Nephron progenitor cell (in vitro differentiated cells): ENCODE measurements around the gene SORL1-AS1.

Experiments used
- DNase-seq: peaks from one replicate; pipeline ENCODE4 v3.0.0; 2021
- H3K27ac Mint-ChIP-seq: 2 replicates; pipeline ENCODE4 v1.8.0; 2021; ENCODE audit warnings: mild to moderate bottlenecking, moderate library complexity, mixed read lengths
- H3K27me3 Mint-ChIP-seq: 2 replicates; pipeline ENCODE4 v1.8.0; 2021; ENCODE audit warnings: mild to moderate bottlenecking, low read depth, mixed read lengths; ENCODE audit not compliant: poor library complexity
- H3K36me3 Mint-ChIP-seq: 2 replicates; pipeline ENCODE4 v1.8.0; 2021; ENCODE audit warnings: low read depth, mixed read lengths
- H3K4me1 Mint-ChIP-seq: 2 replicates; pipeline ENCODE4 v1.8.0; 2021; ENCODE audit warnings: mixed read lengths
- H3K4me3 Mint-ChIP-seq: 2 replicates; pipeline ENCODE4 v1.8.0; 2021; ENCODE audit warnings: mild to moderate bottlenecking, moderate library complexity, mixed read lengths
- H3K9me3 Mint-ChIP-seq: 2 replicates; pipeline ENCODE4 v1.8.0; 2021; ENCODE audit warnings: mild to moderate bottlenecking, moderate library complexity, mixed read lengths
- TF ChIP-seq, protein P1 (sequence below): fragments of 200-600 bp; sonication (generic); IDR thresholded peaks from 2 replicates; pipeline ENCODE4 v1.5.0; 2021; ENCODE audit warnings: antibody characterized with exemption

Gene SORL1-AS1

DNA sequence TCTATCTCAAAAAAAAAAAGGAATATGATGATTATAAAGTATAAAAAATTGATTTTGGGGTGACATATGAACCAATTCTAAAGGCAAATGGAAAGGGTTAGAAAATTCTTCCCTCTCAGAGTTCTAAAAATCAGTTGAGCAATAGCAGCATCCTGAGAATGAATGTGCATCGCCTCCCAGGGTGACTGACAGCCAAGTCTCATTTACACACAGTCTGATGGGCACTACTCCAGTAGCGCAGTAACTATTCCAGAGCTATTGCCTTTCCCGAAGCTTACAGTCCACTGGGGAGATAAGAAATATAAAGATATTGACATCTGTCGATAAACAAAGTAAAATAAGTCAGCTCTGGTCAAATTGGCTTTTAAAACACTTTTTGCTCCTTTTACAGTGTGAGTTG, 32.9 kb downstream of the SORL1-AS1 start:
- no peak overlapping the region for H3K4me3 Mint-ChIP-seq
- no peak overlapping the region for H3K27ac Mint-ChIP-seq
- no peak for DNase-seq
- no peaks in the 10 kb centered on the region for H3K4me1 Mint-ChIP-seq
- H3K36me3 Mint-ChIP-seq, result no peaks in the 10 kb centered on the region
- peaks cover 6% of the 10 kb centered on the region for H3K27me3 Mint-ChIP-seq
- peaks cover 4% of the 10 kb centered on the region for H3K9me3 Mint-ChIP-seq
- TF ChIP-seq, protein P1, sequence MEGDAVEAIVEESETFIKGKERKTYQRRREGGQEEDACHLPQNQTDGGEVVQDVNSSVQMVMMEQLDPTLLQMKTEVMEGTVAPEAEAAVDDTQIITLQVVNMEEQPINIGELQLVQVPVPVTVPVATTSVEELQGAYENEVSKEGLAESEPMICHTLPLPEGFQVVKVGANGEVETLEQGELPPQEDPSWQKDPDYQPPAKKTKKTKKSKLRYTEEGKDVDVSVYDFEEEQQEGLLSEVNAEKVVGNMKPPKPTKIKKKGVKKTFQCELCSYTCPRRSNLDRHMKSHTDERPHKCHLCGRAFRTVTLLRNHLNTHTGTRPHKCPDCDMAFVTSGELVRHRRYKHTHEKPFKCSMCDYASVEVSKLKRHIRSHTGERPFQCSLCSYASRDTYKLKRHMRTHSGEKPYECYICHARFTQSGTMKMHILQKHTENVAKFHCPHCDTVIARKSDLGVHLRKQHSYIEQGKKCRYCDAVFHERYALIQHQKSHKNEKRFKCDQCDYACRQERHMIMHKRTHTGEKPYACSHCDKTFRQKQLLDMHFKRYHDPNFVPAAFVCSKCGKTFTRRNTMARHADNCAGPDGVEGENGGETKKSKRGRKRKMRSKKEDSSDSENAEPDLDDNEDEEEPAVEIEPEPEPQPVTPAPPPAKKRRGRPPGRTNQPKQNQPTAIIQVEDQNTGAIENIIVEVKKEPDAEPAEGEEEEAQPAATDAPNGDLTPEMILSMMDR, result no peak

DNA sequence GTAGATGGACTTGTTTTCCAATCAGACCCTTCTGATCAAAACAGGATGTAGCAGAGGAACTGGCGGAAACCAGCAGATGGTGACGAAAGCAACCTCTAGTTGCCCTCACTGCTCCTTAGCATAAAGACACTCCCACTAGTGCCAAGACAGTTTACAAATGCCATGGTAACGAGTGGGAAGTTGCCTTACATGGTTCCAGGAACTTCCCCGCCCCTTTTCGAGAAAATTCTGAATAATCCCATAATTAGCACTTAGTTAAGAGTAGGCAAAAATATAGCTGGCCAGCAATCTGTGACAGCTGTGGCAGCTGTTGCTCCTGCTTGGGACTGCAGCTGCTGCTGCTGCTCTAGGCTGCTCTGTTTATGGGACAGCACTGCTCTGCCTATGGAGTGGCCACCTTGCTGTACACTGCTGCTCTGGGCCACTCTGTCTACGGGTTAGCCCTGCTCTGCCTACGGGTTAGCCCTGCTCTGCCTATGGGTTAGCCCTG, 34.1 kb downstream of the SORL1-AS1 start:
- Mint-ChIP-seq H3K27ac (no peak overlapping the region), H3K4me1 (no peaks in the 10 kb centered on the region), H3K36me3 (no peaks in the 10 kb centered on the region), H3K27me3 (peaks cover 3% of the 10 kb centered on the region), H3K9me3 (no peaks in the 10 kb centered on the region), H3K4me3 (no peak overlapping the region)
- DNase-seq, result no peak
- TF ChIP-seq, protein P1, result no peak

DNA sequence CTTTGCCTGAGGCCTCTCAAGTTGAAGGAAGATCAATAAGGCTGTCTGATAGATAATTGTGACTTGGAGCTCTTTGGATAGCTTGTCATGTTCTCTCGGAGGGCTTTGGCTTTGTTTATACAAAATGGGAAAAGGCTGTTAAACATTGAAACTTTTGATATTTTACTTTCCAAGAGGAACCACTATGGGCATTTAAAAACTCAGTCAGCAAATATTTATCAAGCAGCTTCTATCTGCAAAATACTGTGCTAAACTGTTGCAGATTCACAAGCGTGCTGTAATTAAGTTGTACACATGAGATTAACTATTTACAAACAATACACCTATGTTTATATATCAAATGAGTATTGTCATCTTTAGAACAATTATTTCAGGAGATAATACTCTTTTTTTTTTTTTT, 35.2 kb downstream of the SORL1-AS1 start:
- H3K36me3 Mint-ChIP-seq, result no peaks in the 10 kb centered on the region
- no peak overlapping the region for H3K4me3 Mint-ChIP-seq
- H3K4me1 Mint-ChIP-seq, result no peaks in the 10 kb centered on the region
- DNase-seq, result no peak
- no peak overlapping the region for H3K27ac Mint-ChIP-seq
- TF ChIP-seq, protein P1, result no peak
- H3K27me3 Mint-ChIP-seq, result peaks cover 3% of the 10 kb centered on the region
- no peaks in the 10 kb centered on the region for H3K9me3 Mint-ChIP-seq

DNA sequence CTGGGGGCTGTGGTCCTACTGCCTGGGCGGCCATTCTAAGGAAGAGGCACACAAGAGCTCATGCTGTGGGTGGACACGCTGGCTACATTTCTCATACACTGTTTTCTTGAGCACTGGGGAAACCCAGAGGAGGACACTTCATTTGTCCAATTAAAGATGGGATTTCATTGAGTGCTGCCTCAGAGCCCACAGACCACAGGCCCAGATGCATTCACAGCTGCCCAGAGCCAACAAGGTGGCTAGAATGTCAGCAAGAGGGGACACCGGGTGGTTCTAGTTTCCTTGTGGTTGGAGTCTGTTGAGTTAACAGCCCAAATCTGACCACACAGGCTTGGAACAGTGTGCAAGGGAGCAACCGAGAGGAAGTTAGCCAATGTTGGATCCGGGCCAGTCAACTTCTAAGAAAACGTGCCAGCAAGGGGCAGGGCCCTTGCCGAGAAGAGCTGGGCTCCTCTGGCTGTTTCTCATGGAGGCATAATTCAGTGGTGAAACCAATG, 35.7 kb downstream of the SORL1-AS1 start:
- Mint-ChIP-seq H3K4me3 (no peak overlapping the region), H3K27me3 (peaks cover 7% of the 10 kb centered on the region), H3K36me3 (no peaks in the 10 kb centered on the region), H3K9me3 (no peaks in the 10 kb centered on the region), H3K4me1 (no peaks in the 10 kb centered on the region), H3K27ac (no peak overlapping the region)
- TF ChIP-seq, protein P1, result no peak
- no peak for DNase-seq

DNA sequence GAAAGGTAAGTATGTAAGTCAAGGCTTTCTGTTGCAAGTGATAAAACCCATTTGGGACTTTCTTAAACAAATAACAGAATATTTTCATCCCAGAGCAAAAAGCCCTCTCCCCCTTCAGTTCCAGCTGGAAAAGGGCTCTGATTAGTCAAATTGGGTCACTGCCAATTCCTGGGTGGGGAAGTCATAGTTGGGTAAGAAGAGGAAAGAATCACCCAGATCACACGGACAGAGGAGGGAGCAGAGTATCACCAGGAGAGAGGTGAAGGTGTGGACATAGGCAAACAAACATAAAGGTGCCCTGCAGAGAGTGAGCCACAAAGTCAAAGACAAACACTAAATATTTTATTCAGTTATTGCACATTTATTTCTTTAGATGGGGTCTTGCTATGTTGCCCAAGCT, 36.9 kb downstream of the SORL1-AS1 start:
- no peaks in the 10 kb centered on the region for H3K36me3 Mint-ChIP-seq

More for the DNA sequence above, 36.9 kb downstream of the SORL1-AS1 start:
- Mint-ChIP-seq H3K4me1 (no peaks in the 10 kb centered on the region), H3K27ac (no peak overlapping the region), H3K4me3 (no peak overlapping the region), H3K27me3 (peaks cover 7% of the 10 kb centered on the region), H3K9me3 (no peaks in the 10 kb centered on the region)
- TF ChIP-seq, protein P1, result no peak
- no peak for DNase-seq
